Calu3 (cell line): ENCODE results near the gene CD99L2. TPM values are rescaled to one million over a fixed set of nuclear protein-coding genes. Genes with fewer than 3 reads are reported as not detected.

ENCODE experiments used
- BruUV-seq: library from RNA; stranded (reverse); fragments of 400-500 nt; replicated peaks from 2 replicates; lab custom pipeline; 2021; lab: Mats Ljungman, UMichigan
- CTCF ChIA-PET: fragments of 300-600 bp; sonication (Branson Sonifier 250); formaldehyde crosslinking; loops from one replicate; lab custom pipeline; 2022; ENCODE audit warnings: antibody characterized with exemption; lab: Charles Lee
- DNase-seq: peaks from one replicate; pipeline ENCODE4 v3.0.0; 2022
- H3K27ac Mint-ChIP-seq: one replicate; pipeline ENCODE4 v1.8.0; 2022; ENCODE audit warnings: mixed read lengths; ENCODE audit not compliant: unreplicated experiment
- H3K27me3 Mint-ChIP-seq: one replicate; pipeline ENCODE4 v1.8.0; 2022; ENCODE audit warnings: mixed read lengths; ENCODE audit not compliant: unreplicated experiment
- H3K36me3 Mint-ChIP-seq: one replicate; pipeline ENCODE4 v1.8.0; 2022; ENCODE audit warnings: mild to moderate bottlenecking, moderate library complexity, mixed read lengths; ENCODE audit not compliant: insufficient read depth, unreplicated experiment
- H3K4me1 Mint-ChIP-seq: one replicate; pipeline ENCODE4 v1.8.0; 2022; ENCODE audit warnings: mild to moderate bottlenecking, low read depth, mixed read lengths; ENCODE audit not compliant: unreplicated experiment
- H3K4me3 Mint-ChIP-seq: one replicate; pipeline ENCODE4 v1.8.0; 2022; ENCODE audit warnings: mild to moderate bottlenecking, low read depth, moderate library complexity, mixed read lengths; ENCODE audit not compliant: unreplicated experiment
- H3K9me3 Mint-ChIP-seq: one replicate; pipeline ENCODE4 v1.8.0; 2022; ENCODE audit warnings: low read depth, mixed read lengths; ENCODE audit not compliant: unreplicated experiment
- intact Hi-C: fragments of 100-400 bp; cut with micrococcal nuclease; formaldehyde crosslinking; loops from one replicate; pipeline ENCODE4 v1.10.0; 2022; ENCODE audit not compliant: unreplicated experiment
- total RNA-seq: library from RNA; stranded (reverse); gene quantifications from 2 replicates; pipeline ENCODE4 v1.2.3, GENCODE V29; 2022
- TF ChIP-seq, protein P1 (sequence below): fragments of 200-600 bp; IDR thresholded peaks from one replicate; pipeline ENCODE4 v1.8.0; 2022; ENCODE audit warnings: antibody characterized with exemption; ENCODE audit not compliant: unreplicated experiment

The CD99L2 gene
- total RNA-seq, 1 experiment from 2014 or later = 21.1 TPM

DNA sequence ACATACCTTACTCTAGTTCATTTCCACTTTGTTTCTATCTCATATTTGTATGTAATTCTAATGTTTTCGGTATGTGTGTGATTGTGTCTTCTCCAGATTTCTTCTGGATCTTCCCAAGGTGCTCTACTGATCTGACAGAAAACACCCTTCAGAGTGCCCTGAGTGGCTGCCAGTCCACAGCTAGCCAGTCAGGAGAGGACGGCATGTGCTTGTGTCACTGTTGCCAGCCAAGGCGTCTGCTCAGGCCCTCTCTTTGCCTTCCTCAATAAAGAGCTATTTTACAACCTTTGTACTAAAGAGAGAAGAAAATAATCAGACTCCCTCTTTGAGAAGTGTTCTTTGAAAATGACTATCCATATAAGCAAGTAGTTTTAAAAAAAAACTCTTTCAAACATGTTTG lies 29.0 kb downstream of the CD99L2 start:
- H3K36me3 Mint-ChIP-seq = no peaks in the 10 kb centered on the region
- peaks cover 14% of the 10 kb centered on the region for H3K4me1 Mint-ChIP-seq
- H3K27me3 Mint-ChIP-seq = no peaks in the 10 kb centered on the region
- DNase-seq = no peak
- BruUV-seq = no TSS peak
- no peak overlapping the region for H3K4me3 Mint-ChIP-seq
- intact Hi-C loops = no loop called here
- no peaks in the 10 kb centered on the region for H3K9me3 Mint-ChIP-seq
- no peak overlapping the region for H3K27ac Mint-ChIP-seq
- TF ChIP-seq, protein P1, sequence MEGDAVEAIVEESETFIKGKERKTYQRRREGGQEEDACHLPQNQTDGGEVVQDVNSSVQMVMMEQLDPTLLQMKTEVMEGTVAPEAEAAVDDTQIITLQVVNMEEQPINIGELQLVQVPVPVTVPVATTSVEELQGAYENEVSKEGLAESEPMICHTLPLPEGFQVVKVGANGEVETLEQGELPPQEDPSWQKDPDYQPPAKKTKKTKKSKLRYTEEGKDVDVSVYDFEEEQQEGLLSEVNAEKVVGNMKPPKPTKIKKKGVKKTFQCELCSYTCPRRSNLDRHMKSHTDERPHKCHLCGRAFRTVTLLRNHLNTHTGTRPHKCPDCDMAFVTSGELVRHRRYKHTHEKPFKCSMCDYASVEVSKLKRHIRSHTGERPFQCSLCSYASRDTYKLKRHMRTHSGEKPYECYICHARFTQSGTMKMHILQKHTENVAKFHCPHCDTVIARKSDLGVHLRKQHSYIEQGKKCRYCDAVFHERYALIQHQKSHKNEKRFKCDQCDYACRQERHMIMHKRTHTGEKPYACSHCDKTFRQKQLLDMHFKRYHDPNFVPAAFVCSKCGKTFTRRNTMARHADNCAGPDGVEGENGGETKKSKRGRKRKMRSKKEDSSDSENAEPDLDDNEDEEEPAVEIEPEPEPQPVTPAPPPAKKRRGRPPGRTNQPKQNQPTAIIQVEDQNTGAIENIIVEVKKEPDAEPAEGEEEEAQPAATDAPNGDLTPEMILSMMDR = no peak
- CTCF ChIA-PET = no interaction called here

DNA sequence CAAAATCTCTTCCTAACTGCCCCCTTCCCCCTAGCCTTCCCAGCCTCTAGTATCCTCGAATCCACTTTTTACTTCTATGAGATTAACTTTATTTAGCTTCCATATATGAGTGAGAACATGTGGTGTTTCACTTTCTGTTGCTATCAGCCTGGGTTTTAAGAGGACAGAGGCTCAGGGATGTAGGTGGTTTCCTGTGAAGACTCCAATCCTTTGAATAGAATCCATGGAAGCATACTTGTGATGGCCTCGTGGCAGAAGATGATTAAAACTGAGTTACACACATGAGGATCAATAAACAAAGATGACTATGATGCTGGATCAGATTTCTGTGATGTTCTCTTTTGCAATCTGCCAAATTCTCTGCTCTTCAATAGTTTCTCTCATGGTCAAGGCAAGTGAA lies 29.8 kb downstream of the CD99L2 start:
- Mint-ChIP-seq H3K4me3 (no peak overlapping the region), H3K9me3 (no peaks in the 10 kb centered on the region), H3K36me3 (no peaks in the 10 kb centered on the region), H3K27ac (no peak overlapping the region), H3K27me3 (no peaks in the 10 kb centered on the region), H3K4me1 (peaks cover 6% of the 10 kb centered on the region)
- BruUV-seq = no TSS peak
- no peak for DNase-seq
- intact Hi-C loops = no loop called here
- CTCF ChIA-PET = no interaction called here
- TF ChIP-seq, protein P1 = no peak

GRCh38 chrX:150864127-150864526 lies 34.3 kb downstream of the CD99L2 start:
- H3K27ac Mint-ChIP-seq = no peak overlapping the region
- no TSS peak for BruUV-seq
- H3K4me1 Mint-ChIP-seq = no peaks in the 10 kb centered on the region
- H3K36me3 Mint-ChIP-seq = no peaks in the 10 kb centered on the region
- H3K27me3 Mint-ChIP-seq = no peaks in the 10 kb centered on the region
- intact Hi-C loops = no loop called here
- DNase-seq = no peak
- TF ChIP-seq, protein P1 = no peak
- H3K4me3 Mint-ChIP-seq = no peak overlapping the region
- CTCF ChIA-PET = no interaction called here
- no peaks in the 10 kb centered on the region for H3K9me3 Mint-ChIP-seq

GRCh38 chrX:150863191-150863590 lies 35.3 kb downstream of the CD99L2 start:
- Mint-ChIP-seq H3K9me3 (peaks cover 3% of the 10 kb centered on the region), H3K27me3 (no peaks in the 10 kb centered on the region), H3K36me3 (no peaks in the 10 kb centered on the region), H3K4me3 (no peak overlapping the region), H3K27ac (no peak overlapping the region), H3K4me1 (no peaks in the 10 kb centered on the region)
- intact Hi-C loops = no loop called here
- no peak for DNase-seq
- TF ChIP-seq, protein P1 = no peak
- BruUV-seq = no TSS peak
- CTCF ChIA-PET = no interaction called here
